ENCODE results near the gene ETV1. TPM values are rescaled to one million over a fixed set of nuclear protein-coding genes. Genes with fewer than 3 reads are reported as not detected.
A peak's percentile ranks its signal among the peaks of the same experiment; 100 is the strongest.

ETV1 gene
- total RNA-seq, 1 donor, result 0.31 TPM

DNA sequence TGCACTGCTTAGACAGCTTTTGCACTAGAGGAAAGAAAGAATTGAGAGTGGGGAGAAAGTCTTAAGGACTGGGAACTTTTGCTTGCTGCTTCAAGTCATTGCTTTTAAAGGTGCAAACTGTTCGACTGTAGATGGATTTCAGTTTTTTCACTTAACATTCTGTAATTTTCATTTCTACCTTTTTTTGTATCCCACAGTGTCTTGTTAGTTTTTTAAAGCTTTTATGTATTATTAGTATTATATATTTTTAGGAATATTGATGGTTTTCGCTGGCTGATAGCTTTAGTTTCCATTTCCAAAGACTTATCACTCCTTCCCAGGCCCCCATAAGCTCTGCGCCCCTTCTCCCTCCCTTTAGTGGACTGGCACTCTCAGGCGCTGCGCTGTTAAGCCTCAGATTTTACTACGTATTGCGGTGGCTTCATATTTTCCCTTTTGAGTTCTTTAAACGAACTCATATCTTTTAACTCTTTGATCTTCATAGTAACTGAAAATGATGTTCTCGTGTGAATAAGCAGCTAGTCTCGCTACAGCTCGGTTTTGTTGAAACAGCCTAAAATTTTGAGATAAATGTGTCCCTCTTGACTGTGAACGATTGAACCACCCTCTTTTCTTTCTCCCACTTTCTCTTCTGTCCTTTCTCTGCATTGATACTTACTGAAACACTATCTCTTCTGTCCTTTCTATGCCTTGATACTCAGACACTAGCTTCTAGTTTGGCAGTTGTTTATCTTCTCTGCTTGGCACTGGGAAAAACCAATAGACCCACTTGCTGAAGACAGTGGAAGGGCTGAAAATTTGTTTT is 2.5 kb upstream of the ETV1 start:
- Histone ChIP-seq H3K4me1 (ENCODE audit: insufficient read depth, low read length) (peaks cover 29% of the 10 kb centered on the region), H3K27me3 (ENCODE audit: insufficient read depth, low read length) (peaks cover 26% of the 10 kb centered on the region), H3K9me3 (ENCODE audit: low read depth, low read length) (no peaks in the 10 kb centered on the region), H3K4me3 (ENCODE audit: low read length) (no peak overlapping the region)

DNA sequence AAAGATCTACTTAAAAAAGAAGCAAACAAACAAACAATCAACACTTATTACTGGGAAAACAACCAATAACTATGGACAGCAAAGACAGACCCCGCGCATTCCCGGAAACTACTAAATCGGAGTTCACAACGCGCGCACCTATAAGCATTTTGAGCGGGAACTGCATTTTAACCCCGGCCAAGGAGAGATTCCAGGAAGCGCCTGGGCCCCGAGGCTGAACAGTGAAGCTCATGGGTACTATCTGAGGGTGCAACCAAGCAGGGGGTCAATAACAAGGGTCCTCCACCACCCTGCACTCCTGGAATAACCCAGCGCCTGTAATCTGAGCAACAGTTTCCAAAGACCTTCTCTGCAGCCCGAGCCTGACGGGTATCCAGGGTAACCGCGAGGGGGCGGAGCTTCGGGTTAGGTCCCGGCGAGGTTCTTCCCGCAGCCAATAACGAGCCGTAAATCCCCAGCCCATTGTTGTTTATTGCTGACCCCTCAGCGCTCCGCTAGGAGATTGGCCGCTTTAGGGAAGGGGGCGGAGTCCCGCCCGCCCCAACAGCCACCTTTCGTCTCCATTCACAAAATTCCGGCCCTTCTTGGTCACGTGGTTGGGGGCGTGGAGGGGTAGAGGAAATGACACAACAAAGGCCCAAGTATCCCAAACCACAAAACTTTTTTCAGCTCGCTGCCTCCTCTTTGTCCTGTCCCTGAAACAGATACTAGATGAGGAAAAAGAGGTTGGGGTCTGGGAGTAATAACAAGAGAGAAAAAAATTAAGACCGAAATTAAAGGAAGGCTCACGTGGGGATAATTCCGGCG is 1.7 kb upstream of the ETV1 start:
- no peaks in the 10 kb centered on the region for H3K9me3 ChIP-seq (ENCODE audit: low read depth, low read length)
- H3K4me3 ChIP-seq (ENCODE audit: low read length), result peak overlapping the region; percentile 40
- H3K4me1 ChIP-seq (ENCODE audit: insufficient read depth, low read length), result peaks cover 29% of the 10 kb centered on the region
- peaks cover 26% of the 10 kb centered on the region for H3K27me3 ChIP-seq (ENCODE audit: insufficient read depth, low read length)

DNA sequence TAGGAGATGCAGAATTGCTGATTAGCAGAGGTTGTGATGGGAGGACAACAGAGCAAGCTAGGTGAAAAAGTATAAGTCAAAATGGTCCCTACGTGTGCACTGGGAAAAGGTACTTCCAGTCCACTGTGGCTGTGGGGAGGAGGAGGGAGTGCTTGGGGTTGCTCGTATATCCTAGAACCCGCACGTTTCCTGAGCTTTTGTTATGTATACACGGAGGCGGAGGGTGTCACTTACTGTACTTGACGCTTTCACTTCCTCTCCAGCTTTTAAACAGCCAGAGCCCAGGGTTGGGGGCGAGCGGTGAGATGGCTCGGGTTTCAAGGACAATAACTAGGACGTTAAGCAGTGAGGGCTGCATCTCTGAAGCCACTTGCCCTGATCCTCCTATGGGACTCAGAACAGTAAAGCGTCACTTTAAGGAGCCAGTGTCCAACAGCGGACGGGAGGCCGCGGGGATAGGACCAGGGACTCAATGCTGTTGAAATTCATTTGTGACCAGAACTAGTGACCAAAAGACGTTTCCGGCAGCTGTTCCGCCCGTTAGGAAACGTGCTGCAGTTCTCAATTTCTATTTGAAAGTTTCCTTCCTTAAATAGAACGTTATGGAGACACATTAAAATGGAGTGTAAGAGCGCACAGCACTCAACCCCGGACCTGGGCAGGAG is 985 bp upstream of the ETV1 start:
- Histone ChIP-seq H3K9me3 (ENCODE audit: low read depth, low read length) (no peaks in the 10 kb centered on the region), H3K27me3 (ENCODE audit: insufficient read depth, low read length) (peaks cover 30% of the 10 kb centered on the region), H3K4me1 (ENCODE audit: insufficient read depth, low read length) (peaks cover 29% of the 10 kb centered on the region), H3K4me3 (ENCODE audit: low read length) (peak overlapping the region; percentile 40)

DNA sequence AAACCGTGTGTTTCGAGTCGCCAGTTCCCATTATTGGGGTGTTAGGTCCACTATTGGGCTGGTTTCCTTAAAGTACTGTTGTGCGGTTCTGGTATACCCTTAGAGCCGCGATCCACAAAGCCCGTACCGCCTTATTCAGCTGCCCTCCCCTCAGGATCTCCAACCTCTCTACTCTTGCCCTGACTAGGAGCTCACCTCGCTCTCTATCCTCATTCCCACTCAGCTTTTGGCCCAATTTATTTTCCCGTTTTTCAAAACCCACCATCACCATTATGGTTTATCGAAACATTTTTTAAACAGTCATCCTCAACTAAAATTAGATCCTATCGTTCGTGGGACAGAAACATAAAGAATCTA is 461 bp upstream of the ETV1 start:
- H3K4me1 ChIP-seq (ENCODE audit: insufficient read depth, low read length), result peaks cover 29% of the 10 kb centered on the region
- no peaks in the 10 kb centered on the region for H3K9me3 ChIP-seq (ENCODE audit: low read depth, low read length)
- peak overlapping the region; percentile 40 for H3K4me3 ChIP-seq (ENCODE audit: low read length)
- peaks cover 33% of the 10 kb centered on the region for H3K27me3 ChIP-seq (ENCODE audit: insufficient read depth, low read length)

DNA sequence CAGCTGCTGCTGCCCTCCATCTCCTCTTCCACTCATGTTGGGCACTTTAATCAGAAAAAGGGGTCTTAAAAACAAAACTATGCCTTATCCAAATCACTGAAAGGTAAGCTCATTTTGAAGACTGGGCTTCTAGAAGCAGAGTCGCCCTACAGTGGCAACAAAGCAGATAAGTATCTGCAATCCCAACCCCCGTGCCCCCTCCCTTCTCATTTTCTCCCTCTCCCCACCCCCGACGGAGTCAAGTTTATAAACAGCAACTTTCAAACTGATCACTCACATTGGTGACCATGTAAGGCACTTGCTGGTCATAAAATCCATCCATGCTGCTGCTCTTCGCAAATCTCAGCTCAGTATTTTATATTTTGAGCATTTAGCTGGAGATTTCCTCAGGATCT is 738 bp downstream of the ETV1 start:
- no peak overlapping the region for H3K4me3 ChIP-seq (ENCODE audit: low read length)
- H3K9me3 ChIP-seq (ENCODE audit: low read depth, low read length), result no peaks in the 10 kb centered on the region
- peaks cover 38% of the 10 kb centered on the region for H3K27me3 ChIP-seq (ENCODE audit: insufficient read depth, low read length)
- peaks cover 29% of the 10 kb centered on the region for H3K4me1 ChIP-seq (ENCODE audit: insufficient read depth, low read length)

GRCh38 chr7:13988065-13988464 is 1.4 kb downstream of the ETV1 start:
- peaks cover 29% of the 10 kb centered on the region for H3K4me1 ChIP-seq (ENCODE audit: insufficient read depth, low read length)
- no peaks in the 10 kb centered on the region for H3K9me3 ChIP-seq (ENCODE audit: low read depth, low read length)

GRCh38 chr7:13987395-13987794 is 2.1 kb downstream of the ETV1 start:
- Histone ChIP-seq H3K4me3 (ENCODE audit: low read length) (no peak overlapping the region), H3K27me3 (ENCODE audit: insufficient read depth, low read length) (peaks cover 38% of the 10 kb centered on the region), H3K4me1 (ENCODE audit: insufficient read depth, low read length) (peaks cover 29% of the 10 kb centered on the region), H3K9me3 (ENCODE audit: low read depth, low read length) (no peaks in the 10 kb centered on the region)

More at GRCh38 chr7:13988065-13988464, 1.4 kb downstream of the ETV1 start:
- peaks cover 38% of the 10 kb centered on the region for H3K27me3 ChIP-seq (ENCODE audit: insufficient read depth, low read length)
- H3K4me3 ChIP-seq (ENCODE audit: low read length), result no peak overlapping the region

DNA sequence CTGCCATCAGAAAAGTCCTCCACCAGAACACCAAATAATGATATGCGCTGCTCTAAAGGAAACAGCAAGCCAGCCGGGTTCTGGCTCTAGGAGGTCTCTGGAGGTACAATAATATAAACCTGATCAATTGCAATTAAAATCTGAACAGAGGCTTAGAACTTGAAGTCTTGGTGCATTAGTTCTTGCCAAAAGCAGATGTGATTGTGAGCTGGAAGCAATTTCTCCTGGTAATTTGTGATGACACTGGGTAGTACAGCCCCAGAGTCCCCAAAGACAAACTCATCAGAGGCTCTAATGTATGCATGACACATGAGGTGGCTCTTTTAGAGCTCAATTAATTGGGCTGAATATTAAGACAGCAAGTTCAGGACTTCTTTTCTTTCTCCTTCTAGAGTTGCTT is 3.3 kb downstream of the ETV1 start:
- Histone ChIP-seq H3K9me3 (ENCODE audit: low read depth, low read length) (no peaks in the 10 kb centered on the region), H3K4me3 (ENCODE audit: low read length) (no peak overlapping the region), H3K4me1 (ENCODE audit: insufficient read depth, low read length) (peaks cover 25% of the 10 kb centered on the region), H3K27me3 (ENCODE audit: insufficient read depth, low read length) (peaks cover 38% of the 10 kb centered on the region)

DNA sequence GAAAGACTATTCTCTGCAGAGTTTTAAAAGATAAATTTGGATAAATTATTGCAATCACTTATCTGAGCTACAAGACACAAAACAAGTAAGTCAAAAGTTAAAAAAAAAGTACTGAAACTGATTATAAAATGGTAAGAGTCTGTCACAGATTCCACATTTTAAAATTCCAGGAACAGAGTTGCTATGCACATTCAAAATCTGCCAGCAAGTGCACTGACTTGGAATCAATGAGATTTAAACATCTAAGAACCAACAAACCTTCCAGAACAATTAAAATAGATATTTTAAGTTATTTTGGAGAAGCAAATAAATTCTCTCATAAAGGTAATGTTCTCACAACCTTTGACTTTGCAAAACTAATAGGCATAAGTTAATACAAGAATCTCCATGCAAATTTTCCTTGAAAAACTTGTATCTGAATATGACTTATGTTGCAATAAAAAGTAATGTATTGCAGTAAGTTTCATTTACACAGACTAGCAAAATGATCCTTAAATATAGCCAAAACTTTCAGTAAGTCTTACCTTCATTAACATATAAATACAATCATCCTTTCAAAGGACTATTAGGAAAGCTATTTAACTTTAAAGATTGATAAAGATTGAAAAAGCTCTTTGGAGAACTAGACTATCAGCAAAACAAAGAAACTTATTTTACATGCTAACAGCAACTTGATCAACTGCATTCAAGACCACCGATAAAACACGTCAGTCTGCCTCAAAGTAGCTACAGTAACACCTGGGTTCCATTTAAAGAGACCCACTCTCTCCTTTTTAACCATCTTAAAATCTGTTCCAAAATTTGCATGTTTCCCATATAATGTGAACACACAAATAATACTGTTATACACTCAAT is 4.4 kb downstream of the ETV1 start:
- Histone ChIP-seq H3K9me3 (ENCODE audit: low read depth, low read length) (no peaks in the 10 kb centered on the region), H3K4me1 (ENCODE audit: insufficient read depth, low read length) (peaks cover 15% of the 10 kb centered on the region), H3K27me3 (ENCODE audit: insufficient read depth, low read length) (peaks cover 38% of the 10 kb centered on the region), H3K4me3 (ENCODE audit: low read length) (no peak overlapping the region)

- Histone ChIP-seq H3K4me3 (ENCODE audit: low read length) (no peak overlapping the region), H3K27me3 (ENCODE audit: insufficient read depth, low read length) (peaks cover 28% of the 10 kb centered on the region), H3K4me1 (ENCODE audit: insufficient read depth, low read length) (peaks cover 5% of the 10 kb centered on the region), H3K9me3 (ENCODE audit: low read depth, low read length) (no peaks in the 10 kb centered on the region)
Measured at GRCh38 chr7:13984061-13984460, 5.4 kb downstream of the ETV1 start.

DNA sequence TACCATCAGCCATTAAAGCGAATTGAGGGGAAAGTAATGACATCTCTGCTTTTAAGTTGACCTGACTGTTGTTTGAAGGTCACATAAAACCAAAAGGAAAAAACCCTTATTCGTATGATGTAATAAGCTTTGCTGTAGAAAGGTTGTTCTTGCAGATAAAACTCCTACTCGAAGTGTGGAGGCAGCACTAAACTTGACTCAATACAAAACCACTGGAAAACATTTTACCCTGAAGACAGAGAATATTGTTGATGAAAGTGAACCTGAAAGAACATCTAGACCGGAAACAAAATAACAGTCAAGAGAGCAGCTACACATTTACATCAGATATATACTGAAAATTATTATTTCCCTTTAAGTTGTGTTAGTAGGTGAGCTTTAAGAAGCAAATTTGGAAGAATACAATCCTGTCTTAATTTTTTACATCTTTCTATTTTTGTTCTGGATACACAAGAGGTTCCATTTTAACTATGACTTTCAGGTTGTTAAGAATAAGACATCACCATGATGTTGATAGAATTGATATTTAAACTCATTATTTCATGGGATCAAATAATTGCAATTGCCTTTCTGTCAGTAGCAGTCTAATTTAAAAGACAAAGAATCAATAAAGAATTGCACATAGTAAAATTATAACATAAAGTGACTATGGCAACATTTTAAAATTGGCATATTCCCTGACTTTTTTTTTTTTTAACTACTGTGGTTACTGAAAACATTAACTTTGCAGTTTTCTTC is 6.4 kb downstream of the ETV1 start:
- H3K27me3 ChIP-seq (ENCODE audit: insufficient read depth, low read length), result peaks cover 19% of the 10 kb centered on the region
- no peak overlapping the region for H3K4me3 ChIP-seq (ENCODE audit: low read length)
- no peaks in the 10 kb centered on the region for H3K4me1 ChIP-seq (ENCODE audit: insufficient read depth, low read length)
- H3K9me3 ChIP-seq (ENCODE audit: low read depth, low read length), result no peaks in the 10 kb centered on the region

DNA sequence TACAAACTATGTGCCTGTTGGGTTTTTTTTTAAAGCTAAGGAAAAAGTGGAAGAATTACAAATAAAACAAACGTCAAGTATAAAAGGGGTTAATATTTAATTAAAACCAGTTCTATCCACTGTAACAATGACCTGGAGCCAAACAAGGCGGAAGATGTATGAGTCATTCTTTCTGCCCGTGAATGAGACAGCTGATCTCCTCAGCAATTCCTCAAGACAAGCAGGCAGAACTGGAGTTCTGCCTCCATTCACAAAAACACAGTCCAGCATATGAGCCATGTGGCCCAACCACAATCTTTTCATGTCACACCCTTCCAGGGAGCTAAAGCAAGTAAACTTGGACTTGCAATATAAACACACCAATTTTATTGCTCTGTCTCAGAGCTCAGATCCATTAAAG is 8.4 kb downstream of the ETV1 start:
- H3K4me3 ChIP-seq (ENCODE audit: low read length), result no peak overlapping the region
- no peaks in the 10 kb centered on the region for H3K4me1 ChIP-seq (ENCODE audit: insufficient read depth, low read length)
- no peaks in the 10 kb centered on the region for H3K9me3 ChIP-seq (ENCODE audit: low read depth, low read length)
- H3K27me3 ChIP-seq (ENCODE audit: insufficient read depth, low read length), result peaks cover 12% of the 10 kb centered on the region

DNA sequence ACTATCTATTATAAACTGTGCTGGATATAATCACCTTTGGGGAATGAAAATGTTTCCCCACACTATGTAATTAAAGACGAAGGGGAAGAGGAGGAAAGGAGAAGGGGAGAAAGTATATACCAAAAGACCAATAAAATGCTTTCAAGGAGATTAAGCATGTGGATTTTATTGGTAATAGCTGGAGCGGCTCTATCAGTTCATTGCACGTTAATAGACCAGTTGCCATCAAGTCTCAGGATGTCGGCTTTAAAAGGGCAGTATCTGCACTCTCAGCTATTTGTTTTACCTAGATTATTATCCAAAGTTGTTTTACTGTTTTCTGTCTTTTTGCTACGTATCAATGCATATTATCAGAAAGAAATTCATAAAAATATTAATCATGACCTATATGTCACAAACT is 9.0 kb downstream of the ETV1 start:
- H3K4me1 ChIP-seq (ENCODE audit: insufficient read depth, low read length), result no peaks in the 10 kb centered on the region
- H3K9me3 ChIP-seq (ENCODE audit: low read depth, low read length), result no peaks in the 10 kb centered on the region
- peaks cover 12% of the 10 kb centered on the region for H3K27me3 ChIP-seq (ENCODE audit: insufficient read depth, low read length)
- no peak overlapping the region for H3K4me3 ChIP-seq (ENCODE audit: low read length)

Data from mononuclear cell (primary cell).